Kidney (tissue), 14 donors: Measurements from ENCODE around the gene ANO1. TPM values are rescaled to one million over a fixed set of nuclear protein-coding genes. Genes with fewer than 3 reads are reported as not detected.

Source experiments
- DNase-seq, 5 donors: peaks; one replicate each; pipeline ENCODE4 v3.0.0-alpha.2; 2013 to 2020
- FAIRE-seq: peaks from 2 replicates; lab custom pipeline; 2012; peaks lifted over from hg19 to GRCh38; lab: Jason Lieb, UNC
- H3K27ac ChIP-seq, 2 donors: one replicate each; pipeline ENCODE4 v1.7.0; 2013; ENCODE audit warnings: low read depth in 2 of 2, low read length in 2 of 2, inconsistent platforms in 1 of 2
- H3K27me3 ChIP-seq: one replicate; pipeline ENCODE4 v1.7.1; 2013; ENCODE audit warnings: low read length, inconsistent platforms; ENCODE audit not compliant: control insufficient read depth, insufficient read depth
- H3K36me3 ChIP-seq, 3 donors: one replicate each; pipeline versions ENCODE4 v1.7.0 to v1.7.1; 2013; ENCODE audit warnings: low read length in 3 of 3, control low read depth in 1 of 3, inconsistent platforms in 1 of 3; ENCODE audit not compliant: insufficient read depth in 3 of 3, control insufficient read depth in 2 of 3
- H3K4me1 ChIP-seq, 3 donors: one replicate each; pipeline versions ENCODE4 v1.7.0 to v1.7.1; 2013; ENCODE audit warnings: low read length in 3 of 3, inconsistent platforms in 1 of 3, low read depth in 1 of 3; ENCODE audit not compliant: control insufficient read depth in 2 of 3, insufficient read depth in 2 of 3
- H3K4me3 ChIP-seq, 3 donors: one replicate each; pipeline versions ENCODE4 v1.7.0 to v1.8.1; 2013; ENCODE audit warnings: low read length in 3 of 3, control low read depth in 1 of 3, inconsistent platforms in 1 of 3
- H3K9ac ChIP-seq, 3 donors: one replicate each; pipeline versions ENCODE4 v1.7.0 to v1.7.1; 2013; ENCODE audit warnings: low read length in 3 of 3, control low read depth in 1 of 3, inconsistent platforms in 1 of 3
- H3K9me3 ChIP-seq, 3 donors: one replicate each; pipeline versions ENCODE4 v1.7.0 to v1.7.1; 2013; ENCODE audit warnings: low read length in 3 of 3, control low read depth in 1 of 3, inconsistent platforms in 1 of 3; ENCODE audit not compliant: control insufficient read depth in 2 of 3, insufficient read depth in 1 of 3
- CTCF ChIP-seq: IDR thresholded peaks from 3 replicates; pipeline ENCODE4 v1.5.1; 2012; ENCODE audit warnings: mild to moderate bottlenecking, moderate library complexity, borderline replicate concordance; ENCODE audit not compliant: insufficient read depth; ENCODE audit errors: extremely low read depth
- intact Hi-C: fragments of 100-400 bp; cut with DNase I; formaldehyde crosslinking; loops from one replicate; pipeline ENCODE4 v1.11.1; 2022
- polyA plus RNA-seq: library from polyadenylated mRNA; stranded (reverse); fragments of 350-450 nt; fragmentation: Illumina TruSeq; extraction: RNeasy Lipid Tissue Mini Kit (QIAGEN cat#74804); gene quantifications from one replicate; pipeline ENCODE4 v1.2.3, GENCODE V29; 2014; ENCODE audit warnings: low read depth, low replicate concordance; ENCODE audit not compliant: insufficient read depth
- total RNA-seq: library from RNA; stranded (reverse); fragmentation: NEBNext Ultra II Directional; extraction: Animal tissue kit (Norgen Biotek cat#: 25700); gene quantifications from one replicate; pipeline ENCODE4 v1.2.1, GENCODE V29; 2021
- donor health status: control.
- donor health status: control.
- donor health status: control.
- donor health status: control.
- donor health status: control.
- donor health status: DM: yes; HTN: yes; CAD: no.
- donor health status: Normal renal cell carcinoma (clear cell type).

ANO1 gene
- total and polyA plus RNA-seq, 2 donors from 2014 or later = 2.0 to 15.1 TPM

DNA sequence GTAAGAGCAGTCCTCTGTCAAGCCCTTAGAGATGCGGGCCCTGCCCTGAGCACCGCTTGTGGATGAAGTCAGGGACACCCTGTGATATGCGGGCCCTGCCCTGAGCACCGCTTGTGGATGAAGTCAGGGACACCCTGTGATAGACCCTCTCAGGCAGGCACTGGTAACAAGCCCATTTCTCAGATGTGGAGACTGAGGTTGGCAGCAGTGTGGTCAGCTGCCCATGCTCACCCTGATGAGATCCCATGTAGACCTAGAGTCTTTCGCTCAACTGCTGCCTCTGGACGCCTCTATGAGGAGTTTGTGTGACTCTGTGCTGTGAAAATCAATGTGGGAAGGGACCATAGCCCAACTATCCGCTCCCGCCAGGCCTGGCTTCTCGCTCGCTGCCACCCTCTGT, 66.1 kb downstream of the ANO1 start:
- Histone ChIP-seq H3K9ac (no peak overlapping the region), H3K4me1 (no peaks in the 10 kb centered on the region), H3K4me3 (no peak overlapping the region), H3K27me3 (no peaks in the 10 kb centered on the region), H3K9me3 (no peaks in the 10 kb centered on the region), H3K36me3 (no peaks in the 10 kb centered on the region), H3K27ac (no peak overlapping the region)
- DNase-seq (no peak), FAIRE-seq (no peak)
- TF ChIP-seq CTCF = no peak
- intact Hi-C loops = no loop called here

- FAIRE-seq = no peak
- Histone ChIP-seq H3K36me3 (no peaks in the 10 kb centered on the region), H3K9me3 (no peaks in the 10 kb centered on the region), H3K27ac (no peak overlapping the region), H3K4me3 (no peak overlapping the region), H3K9ac (no peak overlapping the region), H3K4me1 (no peaks in the 10 kb centered on the region), H3K27me3 (no peaks in the 10 kb centered on the region)
- intact Hi-C loops = no loop called here
- TF ChIP-seq CTCF = no peak
- DNase-seq = no peak
Measured at GRCh38 chr11:70145071-70145470, 67.0 kb downstream of the ANO1 start.

- Histone ChIP-seq H3K4me1 (no peaks in the 10 kb centered on the region), H3K9ac (no peak overlapping the region), H3K4me3 (no peak overlapping the region), H3K27me3 (no peaks in the 10 kb centered on the region), H3K9me3 (no peaks in the 10 kb centered on the region), H3K27ac (no peak overlapping the region), H3K36me3 (no peaks in the 10 kb centered on the region)
- DNase-seq (no peak), FAIRE-seq (no peak)
- intact Hi-C loops = no loop called here
- no peak for TF ChIP-seq CTCF
Measured at GRCh38 chr11:70145841-70146240, 67.7 kb downstream of the ANO1 start.

GRCh38 chr11:70146299-70146698, 68.2 kb downstream of the ANO1 start:
- no peak overlapping the region for H3K9ac ChIP-seq
- no peak for DNase-seq
- no peaks in the 10 kb centered on the region for H3K4me1 ChIP-seq
- no peak overlapping the region for H3K27ac ChIP-seq
- no peak for TF ChIP-seq CTCF
- H3K36me3 ChIP-seq = no peaks in the 10 kb centered on the region
- H3K27me3 ChIP-seq = no peaks in the 10 kb centered on the region
- H3K9me3 ChIP-seq = no peaks in the 10 kb centered on the region
- H3K4me3 ChIP-seq = no peak overlapping the region
- FAIRE-seq = no peak
- intact Hi-C loops = no loop called here
